ENCODE measurements around the gene ACSF3.

Gene ACSF3

GRCh38 chr16:89198417-89199240 is 105.0 kb downstream of the ACSF3 start:
- peaks cover 44% of the 10 kb centered on the region for H3K27me3 ChIP-seq (ENCODE audit: insufficient read depth, low read length)
- no peak overlapping the region for H3K27ac ChIP-seq (ENCODE audit: low read length)
- peaks cover 4% of the 10 kb centered on the region for H3K9me3 ChIP-seq (ENCODE audit: insufficient read depth, low read depth, low read length)
- H3K4me3 ChIP-seq (ENCODE audit: low read length), result no peak overlapping the region
- no peak overlapping the region for H3K9ac ChIP-seq (ENCODE audit: low read depth, low read length)
- no peaks in the 10 kb centered on the region for H3K4me1 ChIP-seq (ENCODE audit: insufficient read depth, low read length)
- H3K36me3 ChIP-seq (ENCODE audit: insufficient read depth, low read depth, low read length), result no peaks in the 10 kb centered on the region

DNA sequence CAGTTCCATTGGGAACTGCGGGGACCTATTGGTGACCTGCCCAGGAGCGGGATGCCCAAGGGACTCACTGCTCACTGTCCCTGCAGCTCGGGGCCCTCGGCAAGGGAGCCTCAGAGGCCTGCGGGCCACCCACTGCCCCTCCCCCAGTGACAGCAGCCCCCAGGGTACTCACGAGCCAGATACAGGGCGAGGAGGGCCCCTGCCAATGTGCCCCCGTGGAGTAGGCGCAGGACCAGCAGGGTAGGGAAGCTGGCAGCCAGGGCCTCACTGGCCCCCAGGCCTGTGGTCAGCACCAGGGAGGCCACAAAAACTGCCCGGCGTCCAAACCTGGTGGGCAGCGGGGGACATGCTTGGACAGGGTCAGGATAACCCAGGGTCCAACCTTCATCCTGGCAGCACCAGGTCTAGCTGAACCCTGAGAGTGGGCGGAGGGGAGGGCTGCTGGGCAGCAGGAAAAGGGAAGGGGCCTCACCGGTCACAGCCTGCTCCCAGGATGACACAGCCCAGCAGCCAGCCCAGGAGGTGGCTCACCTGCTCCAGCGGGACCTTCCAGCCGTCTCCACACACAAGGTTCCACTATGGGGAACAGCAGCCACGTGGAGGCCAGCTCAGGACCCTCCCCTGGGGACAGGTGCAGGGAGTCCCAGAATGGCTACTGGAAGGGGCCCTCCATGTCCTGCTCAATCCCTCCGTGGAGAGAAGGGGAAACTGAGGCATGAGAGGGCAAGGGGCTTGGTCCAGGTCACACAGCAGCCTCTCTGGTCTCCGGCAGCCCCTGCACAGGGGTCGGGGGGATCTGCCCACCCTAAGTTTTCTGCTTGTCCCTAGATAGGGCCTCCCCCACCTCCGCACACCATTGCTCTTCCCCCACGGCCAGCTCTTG is 105.8 kb downstream of the ACSF3 start:
- no peak overlapping the region for H3K9ac ChIP-seq (ENCODE audit: low read depth, low read length)
- no peaks in the 10 kb centered on the region for H3K4me1 ChIP-seq (ENCODE audit: insufficient read depth, low read length)
- peak overlapping the region; percentile 68; the same call in 1 of the 2 replicates for H3K4me3 ChIP-seq (ENCODE audit: low read length)

GRCh38 chr16:89200124-89200849 is 106.6 kb downstream of the ACSF3 start, which contains the start of gene SLC22A31:
Gene SLC22A31 (minus strand): TSS chr16:89200537. CDS start chr16:89200501, 36 bp downstream.
- no peaks in the 10 kb centered on the region for H3K36me3 ChIP-seq (ENCODE audit: insufficient read depth, low read depth, low read length)
- H3K9me3 ChIP-seq (ENCODE audit: insufficient read depth, low read depth, low read length), result peaks cover 4% of the 10 kb centered on the region
- no peak within 1 kb of the TSS for H3K27ac ChIP-seq (ENCODE audit: low read length)
- peak within 1 kb of the TSS; percentile 68 for H3K4me3 ChIP-seq (ENCODE audit: low read length)
- H3K4me1 ChIP-seq (ENCODE audit: insufficient read depth, low read length), result no peaks in the 10 kb centered on the region
- peak within 1 kb of the TSS; percentile 45; the same call in 1 of the 2 replicates for H3K9ac ChIP-seq (ENCODE audit: low read depth, low read length)
- H3K27me3 ChIP-seq (ENCODE audit: insufficient read depth, low read length), result peaks cover 48% of the 10 kb centered on the region

More for the DNA sequence above, 105.8 kb downstream of the ACSF3 start:
- H3K27me3 ChIP-seq (ENCODE audit: insufficient read depth, low read length), result peaks cover 44% of the 10 kb centered on the region
- H3K27ac ChIP-seq (ENCODE audit: low read length), result no peak overlapping the region
- peaks cover 4% of the 10 kb centered on the region for H3K9me3 ChIP-seq (ENCODE audit: insufficient read depth, low read depth, low read length)
- no peaks in the 10 kb centered on the region for H3K36me3 ChIP-seq (ENCODE audit: insufficient read depth, low read depth, low read length)

GRCh38 chr16:89200850-89201411 is 107.3 kb downstream of the ACSF3 start:
- Histone ChIP-seq H3K4me3 (ENCODE audit: low read length) (peak overlapping the region; percentile 68), H3K36me3 (ENCODE audit: insufficient read depth, low read depth, low read length) (no peaks in the 10 kb centered on the region), H3K9me3 (ENCODE audit: insufficient read depth, low read depth, low read length) (peaks cover 4% of the 10 kb centered on the region), H3K9ac (ENCODE audit: low read depth, low read length) (peak overlapping the region; percentile 45; the same call in 1 of the 2 replicates), H3K27me3 (ENCODE audit: insufficient read depth, low read length) (peaks cover 48% of the 10 kb centered on the region), H3K27ac (ENCODE audit: low read length) (no peak overlapping the region), H3K4me1 (ENCODE audit: insufficient read depth, low read length) (no peaks in the 10 kb centered on the region)

DNA sequence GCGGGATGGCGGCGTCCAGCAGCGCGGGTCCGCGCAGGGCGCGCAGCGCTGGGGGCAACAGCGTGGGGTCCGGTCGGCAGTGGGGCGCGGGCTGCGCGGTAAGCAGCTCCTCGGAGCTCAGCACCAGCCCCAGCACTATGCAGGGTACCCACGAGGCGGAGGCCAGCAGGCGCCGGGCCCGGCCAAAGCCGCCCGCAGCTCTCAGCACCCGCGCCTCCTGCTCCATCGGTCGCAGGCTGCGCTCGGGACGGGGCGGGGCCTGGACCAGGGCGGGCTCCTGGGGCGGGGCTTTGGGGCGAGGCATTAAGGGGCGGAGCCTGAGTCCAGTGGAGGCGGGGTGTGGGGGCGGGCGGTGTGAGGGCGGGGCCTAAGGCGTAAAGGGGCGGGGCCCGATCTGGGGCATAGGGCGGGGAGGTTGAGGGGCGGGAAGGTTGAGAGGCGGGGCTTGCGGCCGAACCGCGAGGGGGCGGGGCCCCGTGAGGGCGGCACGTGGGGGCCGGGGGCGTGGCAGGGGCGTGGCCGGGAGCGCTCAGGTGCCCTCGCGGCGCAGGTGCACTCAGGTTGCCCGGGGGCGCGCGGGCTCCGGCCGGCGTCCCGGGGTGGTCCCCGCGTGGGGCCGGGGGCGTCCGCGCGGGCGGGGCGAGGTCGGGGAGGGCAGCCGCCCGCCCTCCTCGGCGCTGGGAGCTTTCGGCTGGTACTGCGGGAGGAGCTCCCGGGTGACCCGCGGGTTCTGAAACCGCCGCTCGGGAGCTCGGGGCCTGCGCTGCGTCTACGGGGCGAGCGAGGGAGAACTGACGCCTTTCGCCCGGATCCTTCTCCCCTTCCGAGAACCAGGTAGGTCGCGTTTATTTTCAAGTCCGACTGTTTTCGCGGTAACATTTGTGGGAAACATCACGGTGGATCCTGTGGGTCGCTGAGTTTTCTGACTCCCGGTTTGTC is 108.1 kb downstream of the ACSF3 start:
- Histone ChIP-seq H3K4me3 (ENCODE audit: low read length) (peak overlapping the region; percentile 68; the same call in 1 of the 2 replicates), H3K36me3 (ENCODE audit: insufficient read depth, low read depth, low read length) (no peaks in the 10 kb centered on the region), H3K4me1 (ENCODE audit: insufficient read depth, low read length) (no peaks in the 10 kb centered on the region), H3K9me3 (ENCODE audit: insufficient read depth, low read depth, low read length) (peaks cover 4% of the 10 kb centered on the region), H3K27ac (ENCODE audit: low read length) (no peak overlapping the region), H3K27me3 (ENCODE audit: insufficient read depth, low read length) (peaks cover 48% of the 10 kb centered on the region), H3K9ac (ENCODE audit: low read depth, low read length) (no peak overlapping the region)

GRCh38 chr16:89202422-89203215 is 109.0 kb downstream of the ACSF3 start:
- H3K9ac ChIP-seq (ENCODE audit: low read depth, low read length), result no peak overlapping the region
- peaks cover 4% of the 10 kb centered on the region for H3K9me3 ChIP-seq (ENCODE audit: insufficient read depth, low read depth, low read length)
- H3K36me3 ChIP-seq (ENCODE audit: insufficient read depth, low read depth, low read length), result no peaks in the 10 kb centered on the region
- H3K4me3 ChIP-seq (ENCODE audit: low read length), result peak overlapping the region; percentile 58; the same call in 1 of the 2 replicates
- H3K4me1 ChIP-seq (ENCODE audit: insufficient read depth, low read length), result no peaks in the 10 kb centered on the region
- H3K27me3 ChIP-seq (ENCODE audit: insufficient read depth, low read length), result peaks cover 48% of the 10 kb centered on the region
- no peak overlapping the region for H3K27ac ChIP-seq (ENCODE audit: low read length)

Measured in iPS-20b (cell line).